Measurements from ENCODE around the gene PNPO. TPM values are rescaled to one million over a fixed set of nuclear protein-coding genes. Genes with fewer than 3 reads are reported as not detected.

PNPO gene
- total and polyA plus RNA-seq, 2 of the 8 experiments (the other 6 are each of a cell fraction or from before 2014, with no cell fraction given) = 7.0 to 8.1 TPM

- no peak overlapping the region for H2BK15ac ChIP-seq (ENCODE audit: low read length)
- TF ChIP-seq RNF2 (IDR thresholded peaks at IDR 0.05; ENCODE audit: borderline replicate concordance, low read depth, low read length, missing control alignments, poor library complexity, severe bottlenecking) (no peak), RFX5 (IDR thresholded peaks at IDR 0.05; ENCODE audit: borderline replicate concordance, low read depth, low read length) (no peak), POLR2AphosphoS5 (IDR thresholded peaks at IDR 0.05; ENCODE audit: low read depth, low read length) (no peak), CTCF (IDR thresholded peaks at IDR 0.05; ENCODE audit: control extremely low read depth in 1 of 3, insufficient read depth in 1 of 3, low read depth in 1 of 3, low read length in 3 of 3) (peak; percentile 68 to 84 (median 72)), HDAC6 (IDR thresholded peaks at IDR 0.05; ENCODE audit: low read depth, low read length) (no peak), EP300 (IDR thresholded peaks at IDR 0.05; ENCODE audit: borderline replicate concordance in 1 of 2, low read depth in 2 of 2, low read length in 2 of 2) (no peak), NANOG (IDR thresholded peaks at IDR 0.05; ENCODE audit: insufficient read depth, low read depth, low read length, poor library complexity, severe bottlenecking) (no peak), RXRA (IDR thresholded peaks at IDR 0.05; ENCODE audit: insufficient read depth, low read depth, low read length) (no peak), ASH2L (IDR thresholded peaks at IDR 0.05; ENCODE audit: low read length) (no peak), JUND (IDR thresholded peaks at IDR 0.05; ENCODE audit: low read length) (peak; percentile 89)
Measured at GRCh38 chr17:47946929-47947397, 5.6 kb downstream of the PNPO start.

More at GRCh38 chr17:47946929-47947397, 5.6 kb downstream of the PNPO start:
- no peak overlapping the region for H3K14ac ChIP-seq (ENCODE audit: insufficient read length)
- H2BK20ac ChIP-seq (ENCODE audit: low read length) = no peak overlapping the region
- no peaks in the 10 kb centered on the region for H3K23me2 ChIP-seq (ENCODE audit: low read depth, low read length)
- no peak overlapping the region for H3K18ac ChIP-seq (ENCODE audit: extremely low read depth, low read length)
- no peak overlapping the region for H3K23ac ChIP-seq (ENCODE audit: insufficient read length)
- no peak overlapping the region for H3K56ac ChIP-seq (replicated peaks; ENCODE audit: insufficient read length, low read depth, low read length)
- ChIA-PET POLR2A (ENCODE audit: partially characterized antibody) (interaction anchor here (0.6 to 2.2 kb wide), 7 partner anchors 10 to 1455 kb away, joined by 3 to 7 read pairs (median 3); partner anchors contain the start of genes PRR15L and SP2), CTCF (ENCODE audit: partially characterized antibody) (interaction anchor here (0.7 to 28.0 kb wide), 29 partner anchors 10 to 732 kb away, joined by 3 to 1010 read pairs (median 4); partner anchors contain the start of genes CDK5RAP3, LRRC46, MRPL10 and NFE2L1)
- H3K79me2 ChIP-seq (ENCODE audit: control insufficient read depth in 1 of 2, insufficient read depth in 2 of 2, low read length in 2 of 2) = no peaks in the 10 kb centered on the region
- no peaks in the 10 kb centered on the region; a peak in 1 of 8 replicates for H3K36me3 ChIP-seq (ENCODE audit: control insufficient read depth in 2 of 4, insufficient read depth in 4 of 4, low read length in 3 of 4)
- no peak overlapping the region for H4K5ac ChIP-seq (ENCODE audit: insufficient read length, low read depth, low read length)
- H3K9me3 ChIP-seq (ENCODE audit: insufficient read depth in 2 of 2, low read depth in 1 of 2, low read length in 1 of 2) = no peaks in the 10 kb centered on the region
- no peak overlapping the region for H4K8ac ChIP-seq (ENCODE audit: extremely low read depth, insufficient read depth, low read length)
- no peak overlapping the region for H2BK5ac ChIP-seq (ENCODE audit: low read depth, low read length)
- peaks cover 0 to 8% (median 4%) of the 10 kb centered on the region in 4 experiments; a peak in 4 of 7 replicates for H3K4me1 ChIP-seq (replicated peaks in 1 of 4; ENCODE audit: control insufficient read depth in 3 of 4, insufficient read depth in 4 of 4, low read length in 3 of 4)
- H3K4me3 ChIP-seq (ENCODE audit: extremely low read depth in 1 of 4, insufficient read depth in 2 of 4, low read depth in 3 of 4, low read length in 4 of 4) = no peak overlapping the region
- WGBS, 2 experiments (ENCODE audit: extremely low coverage in 1 of 2, insufficient coverage in 1 of 2, insufficient read length in 1 of 2, insufficient replicate concordance in 2 of 2, low coverage in 1 of 2, low lambda C conversion rate in 2 of 2, missing lambda C conversion rate in 1 of 2) = 30% methylated on average over 2 of the region's 2 CpGs; no CpG with 5 or more reads in 1 of the 2 experiments
- H3K27ac ChIP-seq (ENCODE audit: low read depth, low read length) = no peak overlapping the region
- no peak overlapping the region for H2AK5ac ChIP-seq (ENCODE audit: low read depth, low read length)
- H2AFZ ChIP-seq (ENCODE audit: low read length) = no peak overlapping the region
- H4K20me1 ChIP-seq (replicated peaks in 1 of 2; ENCODE audit: control insufficient read depth in 1 of 2, insufficient read depth in 2 of 2, low read length in 2 of 2) = no peaks in the 10 kb centered on the region
- no peak overlapping the region for H2BK12ac ChIP-seq (ENCODE audit: low read depth, low read length)
- peak; percentile 47 to 86 for DNase-seq (ENCODE audit: low read depth in 1 of 2, low spot score in 2 of 2)
- H3K9ac ChIP-seq (replicated peaks in 1 of 4; ENCODE audit: extremely low read depth in 1 of 4, low read depth in 3 of 4, low read length in 3 of 4) = no peak overlapping the region
- H3K4ac ChIP-seq (replicated peaks; ENCODE audit: insufficient read length, low read depth, low read length) = no peak overlapping the region
- peaks cover 0 to 6% (median 0%) of the 10 kb centered on the region in 4 experiments; a peak in 1 of 7 replicates for H3K27me3 ChIP-seq (replicated peaks in 1 of 4; ENCODE audit: control insufficient read depth in 3 of 4, extremely low read depth in 1 of 4, insufficient read depth in 3 of 4, low read length in 3 of 4)
- no peak overlapping the region for H4K91ac ChIP-seq (replicated peaks; ENCODE audit: insufficient read length, low read length)
- H3K4me2 ChIP-seq (ENCODE audit: insufficient read depth in 1 of 2, low read depth in 2 of 2, low read length in 2 of 2) = no peak overlapping the region
- peak; percentile 79 for FAIRE-seq
- no peaks in the 10 kb centered on the region for H3K79me1 ChIP-seq (ENCODE audit: low read depth, low read length)
- no peak overlapping the region for H2BK120ac ChIP-seq (replicated peaks; ENCODE audit: low read depth, low read length)

Measured in H1 (cell line).